Measurements from ENCODE around the gene DHX58. TPM values are rescaled to one million over a fixed set of nuclear protein-coding genes. Genes with fewer than 3 reads are reported as not detected.

The DHX58 gene
- total and polyA plus RNA-seq, 2 of the 4 experiments (the other 2 are of a cell fraction): 1.1 to 2.8 TPM

- no peak overlapping the region for H2BK15ac ChIP-seq (ENCODE audit: low read depth, low read length)
- dilution Hi-C loops (cut with HindIII; ENCODE audit: low sequenced_read_pairs, unreplicated experiment) (no loop called here), intact Hi-C loops (cut with micrococcal nuclease) (no loop called here), in situ Hi-C loops (cut with MboI; ENCODE audit: low sequenced_read_pairs) (no loop called here)
- no peaks in the 10 kb centered on the region for H3K27me3 ChIP-seq (ENCODE audit: control insufficient read depth, insufficient read depth, low read length)
- ChIA-PET POLR2A (ENCODE audit: unreplicated experiment) (no interaction called here), CTCF (interaction anchor here (0.5 kb wide), 1 partner anchor 443 kb away, joined by 3 read pairs; no protein-coding TSS in a partner anchor)
- H2AK5ac ChIP-seq (ENCODE audit: low read depth, low read length): no peak overlapping the region
- H3K27ac ChIP-seq (ENCODE audit: insufficient read depth, low read length): no peak overlapping the region
- H3K4ac ChIP-seq (ENCODE audit: low read depth, low read length): no peak overlapping the region
- H3K9me1 ChIP-seq (ENCODE audit: insufficient read depth, low read length): peaks cover 4% of the 10 kb centered on the region; the same call in 1 of the 2 replicates
- H3K14ac ChIP-seq (replicated peaks; ENCODE audit: low read depth, low read length): no peak overlapping the region
- no peak overlapping the region for H3K56ac ChIP-seq (ENCODE audit: extremely low read depth, insufficient read depth, low read length)
- H3K4me3 ChIP-seq (ENCODE audit: insufficient read depth, low read depth, low read length): no peak overlapping the region
- H4K20me1 ChIP-seq (ENCODE audit: insufficient read depth, low read length): peaks cover 3% of the 10 kb centered on the region; the same call in 1 of the 2 replicates
- H2AFZ ChIP-seq (replicated peaks; ENCODE audit: low read length, poor library complexity): no peak overlapping the region
- no peak overlapping the region for H3K18ac ChIP-seq (ENCODE audit: low read depth, low read length)
- no peaks in the 10 kb centered on the region for H3K9me3 ChIP-seq (ENCODE audit: control insufficient read depth, insufficient read depth, low read length)
- no peak overlapping the region for H3K23ac ChIP-seq (ENCODE audit: low read depth, low read length)
- no peak overlapping the region for H3K9ac ChIP-seq (ENCODE audit: low read depth, low read length)
- H2BK120ac ChIP-seq (ENCODE audit: low read depth, low read length): no peak overlapping the region
- H2BK20ac ChIP-seq (ENCODE audit: low read depth, low read length): no peak overlapping the region
- H3K36me3 ChIP-seq (ENCODE audit: control insufficient read depth, insufficient read depth, low read length): peaks cover 26% of the 10 kb centered on the region
- ATAC-seq (ENCODE audit: low read depth) (no peak), DNase-seq (no peak)
- H4K5ac ChIP-seq (ENCODE audit: low read depth, low read length): no peak overlapping the region
- H3K4me1 ChIP-seq (ENCODE audit: control insufficient read depth, insufficient read depth, low read length): peaks cover 9% of the 10 kb centered on the region
- no peak overlapping the region for H3K4me2 ChIP-seq (ENCODE audit: low read depth, low read length)
- peaks cover 10 to 12% of the 10 kb centered on the region in 2 experiments; a peak in 3 of 4 replicates for H3K79me1 ChIP-seq (ENCODE audit: low read depth in 1 of 2, low read length in 2 of 2)
- no TSS peak for BruUV-seq (replicated peaks)
- peak overlapping the region; percentile 48 for H2AK9ac ChIP-seq (replicated peaks; ENCODE audit: low read depth, low read length, poor library complexity)
- no peak overlapping the region for H4K91ac ChIP-seq (ENCODE audit: insufficient read depth, low read depth, low read length)
- H2BK5ac ChIP-seq (ENCODE audit: low read depth, low read length, poor library complexity, severe bottlenecking): no peak overlapping the region
- H4K8ac ChIP-seq (ENCODE audit: low read depth in 2 of 2, low read length in 2 of 2): no peak overlapping the region
- 89% methylated on average over 24 of the region's 30 CpGs; no CpG with 5 or more reads in 1 of the 2 experiments for WGBS, 2 experiments (ENCODE audit: extremely low coverage in 2 of 2, insufficient read length in 1 of 2)
- TF ChIP-seq MAZ (IDR thresholded peaks at IDR 0.05; ENCODE audit: borderline replicate concordance, low read depth, low read length): no peak
- TF ChIP-seq BHLHE40 (IDR thresholded peaks at IDR 0.05; ENCODE audit: low read depth, low read length): no peak
- TF ChIP-seq RCOR1 (IDR thresholded peaks at IDR 0.05; ENCODE audit: insufficient replicate concordance, low read length): no peak
- no peak for TF ChIP-seq MXI1 (IDR thresholded peaks at IDR 0.05; ENCODE audit: borderline replicate concordance, low read depth, low read length)
- TF ChIP-seq USF2 (IDR thresholded peaks at IDR 0.05; ENCODE audit: low read depth, low read length): no peak
- TF ChIP-seq NFE2L2 (IDR thresholded peaks at IDR 0.05; ENCODE audit: low read depth, low read length): no peak
- no peak for TF ChIP-seq FOS (IDR thresholded peaks at IDR 0.05; ENCODE audit: low read depth, low read length)
- TF ChIP-seq RAD21 (IDR thresholded peaks at IDR 0.05; ENCODE audit: low read length): no peak
- no peak for TF ChIP-seq CEBPB (IDR thresholded peaks at IDR 0.05; ENCODE audit: low read depth, low read length)
- no peak for TF ChIP-seq ELK1 (IDR thresholded peaks at IDR 0.05; ENCODE audit: borderline replicate concordance, low read depth, low read length)
- TF ChIP-seq POLR2A (IDR thresholded peaks at IDR 0.05; ENCODE audit: low read depth, low read length): no peak
- no peak for TF ChIP-seq RFX5 (IDR thresholded peaks at IDR 0.05; ENCODE audit: low read depth, low read length)
- TF ChIP-seq CTCF (conservative IDR thresholded peaks at IDR 0.05; ENCODE audit: low read depth, low read length): no peak
- no peak for TF ChIP-seq CHD1 (IDR thresholded peaks at IDR 0.05; ENCODE audit: low read depth, low read length)
- no peak for TF ChIP-seq SMC3 (IDR thresholded peaks at IDR 0.05; ENCODE audit: low read depth, low read length)
Measured at GRCh38 chr17:42117397-42118125, 5.0 kb upstream of the DHX58 start.
